PC-3 (cell line): ENCODE data around the gene CDH13.

Experiments
- EZH2 ChIP-seq: fragments of 300-600 bp; sonication (generic); IDR thresholded peaks from one replicate; pipeline ENCODE4 v1.6.1; 2017; ENCODE audit warnings: antibody characterized with exemption, mild to moderate bottlenecking, low read length; ENCODE audit not compliant: unreplicated experiment
- EZH2phosphoT487 ChIP-seq: fragments of 300-600 bp; sonication (generic); IDR thresholded peaks from 2 replicates; pipeline ENCODE4 v1.6.1; 2018; ENCODE audit warnings: mild to moderate bottlenecking, antibody characterized with exemption, low read length, borderline replicate concordance
- TF ChIP-seq, protein P1 (sequence below): fragments of 300-600 bp; sonication (generic); conservative IDR thresholded peaks from 2 replicates; pipeline ENCODE4 v1.5.1; 2017; ENCODE audit warnings: antibody characterized with exemption, low read depth, mild to moderate bottlenecking, low read length

- TF ChIP-seq EZH2phosphoT487 (no peak), EZH2 (no peak)
- TF ChIP-seq, protein P1, sequence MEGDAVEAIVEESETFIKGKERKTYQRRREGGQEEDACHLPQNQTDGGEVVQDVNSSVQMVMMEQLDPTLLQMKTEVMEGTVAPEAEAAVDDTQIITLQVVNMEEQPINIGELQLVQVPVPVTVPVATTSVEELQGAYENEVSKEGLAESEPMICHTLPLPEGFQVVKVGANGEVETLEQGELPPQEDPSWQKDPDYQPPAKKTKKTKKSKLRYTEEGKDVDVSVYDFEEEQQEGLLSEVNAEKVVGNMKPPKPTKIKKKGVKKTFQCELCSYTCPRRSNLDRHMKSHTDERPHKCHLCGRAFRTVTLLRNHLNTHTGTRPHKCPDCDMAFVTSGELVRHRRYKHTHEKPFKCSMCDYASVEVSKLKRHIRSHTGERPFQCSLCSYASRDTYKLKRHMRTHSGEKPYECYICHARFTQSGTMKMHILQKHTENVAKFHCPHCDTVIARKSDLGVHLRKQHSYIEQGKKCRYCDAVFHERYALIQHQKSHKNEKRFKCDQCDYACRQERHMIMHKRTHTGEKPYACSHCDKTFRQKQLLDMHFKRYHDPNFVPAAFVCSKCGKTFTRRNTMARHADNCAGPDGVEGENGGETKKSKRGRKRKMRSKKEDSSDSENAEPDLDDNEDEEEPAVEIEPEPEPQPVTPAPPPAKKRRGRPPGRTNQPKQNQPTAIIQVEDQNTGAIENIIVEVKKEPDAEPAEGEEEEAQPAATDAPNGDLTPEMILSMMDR: no peak
Measured at GRCh38 chr16:82955741-82956348, 329.1 kb downstream of the CDH13 start.
